Adipocyte (in vitro differentiated cells): ENCODE data around the gene HMGN1.
A peak's percentile ranks its signal among the peaks of the same experiment; 100 is the strongest.

Source experiments
- DNase-seq: peaks from one replicate; pipeline ENCODE4 v3.0.0-alpha.2; 2015; ENCODE audit warnings: low read depth
- H3K27me3 ChIP-seq: replicated peaks from 2 replicates; pipeline ENCODE4 v1.7.0; 2013; ENCODE audit warnings: mild to moderate bottlenecking, low read length, moderate library complexity; ENCODE audit not compliant: control insufficient read depth, insufficient read depth
- H3K36me3 ChIP-seq: 2 replicates; pipeline ENCODE4 v1.7.0; 2013; ENCODE audit warnings: low read length, mild to moderate bottlenecking, moderate library complexity; ENCODE audit not compliant: control insufficient read depth, insufficient read depth, severe bottlenecking
- H3K4me1 ChIP-seq: 2 replicates; pipeline ENCODE4 v1.7.0; 2013; ENCODE audit warnings: mild to moderate bottlenecking, low read length, moderate library complexity; ENCODE audit not compliant: control insufficient read depth, insufficient read depth
- H3K4me3 ChIP-seq: 2 replicates; pipeline ENCODE4 v1.7.0; 2013; ENCODE audit warnings: mild to moderate bottlenecking, low read length, moderate library complexity
- H3K9ac ChIP-seq: 2 replicates; pipeline ENCODE4 v1.7.0; 2013; ENCODE audit warnings: mild to moderate bottlenecking, low read length, moderate library complexity
- H3K9me3 ChIP-seq: 2 replicates; pipeline ENCODE4 v1.7.0; 2013; ENCODE audit warnings: mild to moderate bottlenecking, low read length, moderate library complexity; ENCODE audit not compliant: control insufficient read depth

The HMGN1 gene

DNA sequence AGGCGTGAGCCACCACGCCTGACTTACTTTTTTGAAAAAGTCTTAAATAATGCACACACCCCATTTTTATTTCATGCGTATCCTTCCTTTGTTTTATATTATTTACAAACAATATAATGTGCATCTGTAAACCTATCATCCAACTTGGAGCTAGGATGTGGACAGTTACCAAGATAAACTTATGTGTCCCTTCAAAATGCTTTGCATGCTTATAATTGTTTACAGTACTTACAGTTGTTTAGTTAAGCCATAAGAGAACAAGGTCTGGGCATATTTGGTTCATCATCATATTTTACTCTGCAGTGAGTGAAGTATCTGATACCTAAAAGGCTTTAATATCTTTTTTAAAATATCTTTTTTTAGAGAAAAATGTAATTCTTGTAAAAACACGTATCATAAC is 16.1 kb upstream of the HMGN1 start:
- peak; percentile 47 for DNase-seq
- H3K4me3 ChIP-seq, result no peak overlapping the region
- H3K9me3 ChIP-seq, result no peaks in the 10 kb centered on the region
- no peak overlapping the region for H3K9ac ChIP-seq
- no peaks in the 10 kb centered on the region for H3K36me3 ChIP-seq
- peaks cover 12% of the 10 kb centered on the region for H3K27me3 ChIP-seq
- H3K4me1 ChIP-seq, result no peaks in the 10 kb centered on the region

DNA sequence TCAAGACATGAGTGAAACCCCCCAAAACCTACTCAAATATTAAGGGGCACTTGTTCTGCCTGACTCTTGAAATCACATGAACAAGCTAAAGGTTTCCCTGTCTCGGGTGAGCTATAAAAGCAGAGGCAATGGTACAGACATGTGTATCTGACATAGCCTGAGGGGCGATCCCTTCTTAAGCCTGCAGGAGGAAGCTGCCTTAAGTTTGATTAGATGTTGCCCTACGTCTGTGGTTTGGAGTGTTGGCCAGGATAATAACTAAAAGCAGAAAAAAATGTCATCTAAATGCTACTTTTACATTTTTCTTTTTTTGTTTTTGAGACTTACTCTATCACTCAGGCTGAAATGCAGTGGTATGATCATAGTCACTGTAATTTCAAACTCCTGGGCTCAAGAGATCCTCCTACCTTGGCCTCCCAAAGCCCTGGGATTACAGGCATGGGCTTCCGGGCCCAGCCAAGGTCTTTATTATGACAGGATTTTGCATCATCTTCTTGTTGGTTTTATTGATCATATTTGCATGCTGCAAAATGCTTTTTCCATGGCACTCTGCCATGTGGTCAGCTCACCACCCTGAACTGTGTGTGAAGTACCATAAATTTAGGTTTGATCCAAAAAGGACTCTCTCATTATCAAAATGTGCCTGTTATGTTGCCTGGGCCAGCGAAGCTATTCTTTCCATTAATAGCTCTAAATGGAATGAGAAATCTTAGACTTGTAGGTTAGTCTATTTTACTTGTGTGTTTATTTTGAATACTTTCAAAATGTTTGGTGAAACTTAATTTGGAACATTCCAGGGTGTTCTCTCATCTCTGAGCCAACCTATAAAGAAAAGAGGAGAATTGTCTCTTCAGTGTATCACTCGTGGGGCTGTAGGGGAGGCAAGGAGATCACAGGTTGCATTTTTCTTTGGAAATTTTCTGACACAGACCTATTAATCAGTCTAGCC is 15.0 kb upstream of the HMGN1 start:
- H3K36me3 ChIP-seq, result no peaks in the 10 kb centered on the region
- H3K9me3 ChIP-seq, result no peaks in the 10 kb centered on the region
- H3K4me3 ChIP-seq, result no peak overlapping the region
- H3K9ac ChIP-seq, result no peak overlapping the region
- peaks cover 12% of the 10 kb centered on the region for H3K27me3 ChIP-seq
- peak; percentile 64 for DNase-seq
- H3K4me1 ChIP-seq, result no peaks in the 10 kb centered on the region

DNA sequence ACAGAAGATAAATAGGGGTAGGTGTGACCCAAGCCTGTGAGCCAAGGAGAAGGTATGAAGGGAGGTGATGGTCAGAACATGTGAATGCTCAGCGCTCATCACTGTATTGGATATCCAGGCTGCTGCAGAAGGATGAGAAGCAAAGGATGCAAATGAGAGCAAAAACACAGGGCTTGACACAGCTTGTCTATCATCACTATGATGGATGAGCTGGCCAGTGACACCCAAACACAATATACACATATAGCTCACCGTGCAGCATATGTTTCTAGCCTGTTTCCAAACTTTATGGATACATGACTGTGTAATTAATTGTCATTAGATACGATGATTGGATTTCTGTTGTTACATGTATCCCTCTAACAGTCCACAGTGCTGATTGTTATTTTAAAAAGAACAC is 13.8 kb upstream of the HMGN1 start:
- no peaks in the 10 kb centered on the region for H3K4me1 ChIP-seq
- no peak overlapping the region for H3K9ac ChIP-seq
- H3K9me3 ChIP-seq, result no peaks in the 10 kb centered on the region
- no peak for DNase-seq
- no peak overlapping the region for H3K4me3 ChIP-seq
- H3K27me3 ChIP-seq, result peaks cover 12% of the 10 kb centered on the region
- H3K36me3 ChIP-seq, result no peaks in the 10 kb centered on the region

DNA sequence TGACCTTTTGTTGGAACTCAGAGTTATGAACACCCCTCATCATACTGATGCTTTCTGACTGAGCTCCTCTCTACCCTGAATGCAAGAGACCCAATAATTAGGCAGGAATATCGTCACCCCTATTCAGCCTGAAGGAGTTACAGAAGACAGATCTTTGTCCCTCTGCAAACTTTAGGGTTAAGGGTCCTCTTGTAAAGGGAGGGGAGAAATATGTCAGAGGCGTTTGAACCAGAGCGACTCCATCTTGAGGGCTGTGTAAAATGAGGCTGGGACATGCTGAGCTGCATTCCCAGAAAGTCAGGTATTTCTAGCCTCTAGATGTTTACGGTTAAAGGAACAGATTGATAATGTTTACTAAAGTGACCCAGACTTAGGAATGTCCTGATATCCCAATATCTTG is 10.5 kb upstream of the HMGN1 start:
- Histone ChIP-seq H3K4me3 (no peak overlapping the region), H3K4me1 (no peaks in the 10 kb centered on the region)
- DNase-seq, result no peak

DNA sequence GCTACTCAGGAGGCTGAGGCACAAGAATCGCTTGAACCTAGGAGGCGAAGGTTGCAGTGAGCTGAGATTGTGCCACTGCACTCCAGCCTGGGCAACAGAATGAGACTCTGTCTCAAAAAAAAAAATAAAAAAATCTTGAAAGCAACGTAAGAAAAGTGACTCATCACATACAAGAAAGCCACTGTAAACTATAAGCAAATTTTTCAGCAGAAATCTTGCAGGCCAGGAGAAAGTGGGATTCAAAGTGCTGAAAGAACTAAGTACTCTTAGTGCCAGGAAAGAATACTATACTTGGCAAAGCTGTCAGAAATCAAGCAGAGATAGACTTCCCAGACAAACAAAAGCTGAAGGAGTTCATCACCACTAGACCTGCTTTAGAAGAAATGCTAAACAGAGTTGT is 4.4 kb upstream of the HMGN1 start:
- no peak overlapping the region for H3K4me3 ChIP-seq
- no peaks in the 10 kb centered on the region for H3K36me3 ChIP-seq
- no peaks in the 10 kb centered on the region for H3K9me3 ChIP-seq
- H3K27me3 ChIP-seq, result no peaks in the 10 kb centered on the region
- DNase-seq, result no peak
- no peak overlapping the region for H3K9ac ChIP-seq
- H3K4me1 ChIP-seq, result no peaks in the 10 kb centered on the region

More for the DNA sequence above, 10.5 kb upstream of the HMGN1 start:
- Histone ChIP-seq H3K9me3 (no peaks in the 10 kb centered on the region), H3K9ac (no peak overlapping the region), H3K27me3 (peaks cover 9% of the 10 kb centered on the region), H3K36me3 (no peaks in the 10 kb centered on the region)

DNA sequence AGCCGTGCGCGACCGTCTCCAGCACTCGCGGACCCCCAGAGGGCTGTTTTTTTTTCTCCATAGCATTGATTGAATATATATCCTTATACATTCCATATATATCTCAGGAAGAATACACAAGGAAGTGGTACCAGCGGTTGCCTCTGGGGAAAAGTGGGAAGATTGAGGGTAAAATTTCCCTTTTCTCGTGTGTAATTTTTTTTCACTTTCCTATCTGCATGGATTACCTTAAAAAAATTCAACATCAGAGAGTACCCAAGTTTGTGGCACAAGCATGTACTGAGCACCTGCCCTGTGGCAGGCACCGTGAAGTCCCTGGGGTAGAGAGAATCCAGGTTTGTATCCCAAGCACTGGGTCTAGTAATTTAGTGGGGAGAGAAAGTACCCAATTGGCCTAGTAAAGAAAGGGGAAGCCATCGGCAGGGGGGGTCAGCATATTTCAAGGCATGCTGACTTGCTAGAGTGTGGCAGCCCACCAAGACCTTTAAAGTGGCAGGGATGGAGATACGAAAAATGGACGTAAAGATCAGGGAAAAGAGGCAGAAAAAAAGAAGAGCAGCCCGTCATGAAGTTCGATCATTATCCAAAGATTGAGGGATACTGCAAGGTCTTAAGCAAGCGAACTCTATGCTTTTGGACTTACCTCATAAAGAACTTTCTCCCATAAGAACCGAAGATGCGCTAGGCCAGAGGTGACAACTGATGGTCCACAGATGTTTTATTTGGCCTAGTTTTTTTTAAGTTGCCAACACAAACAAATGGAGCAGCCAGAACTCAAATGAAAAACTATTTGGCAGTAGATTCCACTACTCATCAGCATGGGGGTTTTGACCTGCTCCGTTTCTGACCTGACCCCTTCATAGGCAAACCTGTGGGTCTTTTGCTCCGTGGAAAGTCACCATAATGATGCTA is 1.5 kb upstream of the HMGN1 start:
- H3K27me3 ChIP-seq, result no peaks in the 10 kb centered on the region
- DNase-seq, result no peak
- H3K9me3 ChIP-seq, result no peaks in the 10 kb centered on the region
- peak overlapping the region; percentile 88 for H3K4me3 ChIP-seq
- H3K36me3 ChIP-seq, result peaks cover 12% of the 10 kb centered on the region
- H3K9ac ChIP-seq, result peak overlapping the region; percentile 82
- H3K4me1 ChIP-seq, result peaks cover 22% of the 10 kb centered on the region

DNA sequence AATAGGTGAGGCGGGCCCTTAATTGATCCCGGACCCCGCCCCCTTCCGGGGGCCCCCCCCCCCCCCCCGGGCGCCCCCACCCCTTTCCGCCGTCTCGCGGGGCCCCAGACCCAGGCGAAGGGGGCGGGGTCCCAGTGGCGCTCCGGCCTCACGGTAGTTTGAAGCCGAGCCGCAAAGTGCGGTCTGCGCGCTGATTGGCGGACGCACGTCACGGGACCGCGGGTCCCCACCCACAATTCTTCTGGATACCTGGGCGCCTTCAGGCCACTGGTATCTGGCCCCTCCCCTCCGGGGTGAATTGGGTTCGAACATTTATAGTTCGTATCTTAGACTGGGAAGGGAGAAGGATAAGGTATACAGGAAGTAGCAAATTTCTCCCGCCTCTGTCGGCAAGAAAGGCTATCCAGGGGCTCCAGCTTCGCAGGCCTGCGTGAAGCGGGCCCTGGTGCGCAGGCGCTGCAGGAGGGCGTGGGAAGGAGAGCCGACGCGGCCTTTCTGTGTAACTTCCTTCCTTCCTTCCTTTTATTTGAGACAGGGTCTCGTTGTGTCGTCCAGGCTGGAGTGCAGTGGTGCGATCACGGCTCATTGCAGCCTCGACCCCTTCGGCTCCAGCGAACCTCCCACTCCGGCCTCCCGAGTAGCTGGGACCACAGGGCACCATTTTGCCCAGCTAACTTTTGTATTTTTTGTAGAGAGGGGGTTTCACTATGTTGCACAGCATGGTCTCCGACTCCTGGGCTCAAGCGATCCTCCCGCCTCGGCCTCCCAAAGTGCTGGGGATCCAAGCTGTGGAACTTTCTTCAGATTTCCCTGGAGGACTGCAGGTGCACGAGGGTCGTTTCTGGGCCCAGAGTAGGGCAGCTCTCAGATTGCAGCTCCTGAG is 564 bp upstream of the HMGN1 start:
- Histone ChIP-seq H3K27me3 (no peaks in the 10 kb centered on the region), H3K4me3 (peak overlapping the region; percentile 88), H3K4me1 (peaks cover 22% of the 10 kb centered on the region), H3K9me3 (no peaks in the 10 kb centered on the region), H3K9ac (peak overlapping the region; percentile 82), H3K36me3 (peaks cover 20% of the 10 kb centered on the region)
- DNase-seq, result peak; percentile 98

DNA sequence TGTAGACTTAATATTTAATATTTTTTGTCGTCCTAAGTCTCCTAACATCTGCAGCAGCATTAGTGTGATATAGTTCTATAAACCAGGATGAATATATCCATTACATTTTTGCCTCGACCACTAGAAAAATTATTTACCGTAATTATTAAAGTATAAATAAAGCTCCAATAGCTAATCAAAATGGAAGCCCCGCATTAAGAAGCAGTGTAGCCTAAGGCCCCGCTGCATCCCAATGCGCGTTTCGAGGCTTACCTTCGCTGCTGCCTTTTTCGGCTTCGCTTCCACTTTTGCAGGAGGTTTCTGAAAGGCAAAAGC is 891 bp downstream of the HMGN1 start:
- Histone ChIP-seq H3K9me3 (no peaks in the 10 kb centered on the region), H3K27me3 (no peaks in the 10 kb centered on the region), H3K4me3 (peak overlapping the region; percentile 96), H3K9ac (peak overlapping the region; percentile 92), H3K4me1 (peaks cover 22% of the 10 kb centered on the region), H3K36me3 (peaks cover 35% of the 10 kb centered on the region)
- no peak for DNase-seq

DNA sequence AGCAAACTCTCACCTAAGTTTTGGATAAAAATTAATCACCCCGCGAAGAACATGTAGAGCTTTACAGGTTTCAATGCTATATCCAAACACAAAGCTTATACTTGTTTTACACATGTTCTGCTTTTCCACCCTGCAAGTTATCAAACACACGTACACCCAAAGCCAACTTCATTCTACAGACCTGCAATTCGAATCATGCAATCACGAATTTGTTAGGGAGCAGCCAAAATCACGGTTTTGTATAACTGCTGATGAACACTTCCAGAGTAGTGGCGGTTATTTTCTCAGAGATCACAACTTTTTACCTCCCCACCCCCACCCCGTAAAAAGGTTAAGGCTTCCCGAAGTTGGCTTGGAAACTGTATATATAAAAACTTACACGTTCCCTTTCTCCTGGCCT is 1.4 kb downstream of the HMGN1 start:
- peak; percentile 36 for DNase-seq
- H3K36me3 ChIP-seq, result peaks cover 36% of the 10 kb centered on the region

DNA sequence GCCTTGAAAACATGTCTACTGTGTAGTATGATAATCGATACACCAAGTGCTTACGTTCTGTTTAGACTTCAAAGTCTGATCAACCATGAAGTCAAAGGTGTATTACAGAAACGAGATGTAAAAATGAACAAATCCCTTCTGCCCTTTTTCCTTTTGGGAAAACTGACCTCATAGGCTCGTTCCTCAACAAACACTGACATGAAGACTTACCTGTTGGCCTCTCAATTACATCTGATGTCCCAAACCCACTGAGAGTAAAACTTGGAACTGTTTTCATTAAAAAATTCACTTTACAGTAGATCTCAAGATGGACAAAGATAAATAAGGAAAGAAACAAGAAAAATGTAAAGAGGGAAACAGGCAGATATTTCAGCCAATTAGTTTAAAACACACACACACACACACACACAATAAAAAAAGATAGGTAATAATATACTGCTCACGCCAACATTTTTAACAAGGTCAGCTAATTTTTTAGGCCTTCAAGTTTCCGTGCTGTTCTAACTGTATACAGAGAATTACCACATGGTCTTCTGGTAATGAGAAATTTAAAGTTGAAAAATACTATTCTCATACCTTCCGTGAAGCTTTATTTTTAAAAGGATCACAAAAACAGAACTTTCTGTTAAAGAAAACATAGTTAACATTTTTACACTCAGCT is 2.1 kb downstream of the HMGN1 start:
- no peaks in the 10 kb centered on the region for H3K27me3 ChIP-seq
- no peaks in the 10 kb centered on the region for H3K9me3 ChIP-seq
- H3K4me1 ChIP-seq, result peaks cover 22% of the 10 kb centered on the region
- peak overlapping the region; percentile 96 for H3K4me3 ChIP-seq
- DNase-seq, result no peak
- H3K36me3 ChIP-seq, result peaks cover 39% of the 10 kb centered on the region
- H3K9ac ChIP-seq, result peak overlapping the region; percentile 92

More for the DNA sequence above, 1.4 kb downstream of the HMGN1 start:
- no peaks in the 10 kb centered on the region for H3K27me3 ChIP-seq
- H3K4me1 ChIP-seq, result peaks cover 22% of the 10 kb centered on the region
- no peaks in the 10 kb centered on the region for H3K9me3 ChIP-seq
- peak overlapping the region; percentile 92 for H3K9ac ChIP-seq
- peak overlapping the region; percentile 96 for H3K4me3 ChIP-seq
